A204.1 (cell line): ENCODE data around the gene CRPPA.
"Not testable (repeated sequence)": the region's sequence is repeated elsewhere in the genome, so short reads cannot be mapped to it uniquely, and the experiment has no call there.

ENCODE experiments used
- FAIRE-seq: peaks from 2 replicates; lab custom pipeline; 2012; peaks lifted over from hg19 to GRCh38; lab: Jason Lieb, UNC

CRPPA gene

DNA sequence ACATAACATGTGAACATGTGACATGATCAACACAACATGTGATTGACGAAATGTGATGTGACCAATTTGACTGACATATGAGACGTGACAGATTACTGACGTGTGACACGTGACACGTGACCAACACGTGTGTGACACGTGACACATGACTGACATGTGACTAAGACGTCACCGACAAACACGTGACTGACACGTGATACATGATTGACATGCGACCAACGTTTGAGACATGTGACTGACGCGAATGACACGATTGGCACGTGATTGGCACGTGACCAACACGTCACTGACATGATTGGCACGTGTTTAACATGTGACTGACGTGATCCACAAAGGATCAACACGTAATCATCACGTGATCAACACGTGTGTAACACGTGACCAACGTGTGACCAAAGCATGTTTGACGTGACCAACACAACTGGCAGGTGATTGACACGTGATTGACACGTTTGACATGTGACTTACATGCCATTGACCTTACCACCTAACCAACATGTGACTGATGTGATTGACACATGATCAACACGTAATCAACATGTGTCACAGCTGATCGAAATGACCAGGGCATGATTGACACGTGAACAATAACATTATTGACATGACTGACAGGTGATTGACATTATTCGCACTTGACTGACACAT, 23.7 kb downstream of the CRPPA start:
- FAIRE-seq: no peak

DNA sequence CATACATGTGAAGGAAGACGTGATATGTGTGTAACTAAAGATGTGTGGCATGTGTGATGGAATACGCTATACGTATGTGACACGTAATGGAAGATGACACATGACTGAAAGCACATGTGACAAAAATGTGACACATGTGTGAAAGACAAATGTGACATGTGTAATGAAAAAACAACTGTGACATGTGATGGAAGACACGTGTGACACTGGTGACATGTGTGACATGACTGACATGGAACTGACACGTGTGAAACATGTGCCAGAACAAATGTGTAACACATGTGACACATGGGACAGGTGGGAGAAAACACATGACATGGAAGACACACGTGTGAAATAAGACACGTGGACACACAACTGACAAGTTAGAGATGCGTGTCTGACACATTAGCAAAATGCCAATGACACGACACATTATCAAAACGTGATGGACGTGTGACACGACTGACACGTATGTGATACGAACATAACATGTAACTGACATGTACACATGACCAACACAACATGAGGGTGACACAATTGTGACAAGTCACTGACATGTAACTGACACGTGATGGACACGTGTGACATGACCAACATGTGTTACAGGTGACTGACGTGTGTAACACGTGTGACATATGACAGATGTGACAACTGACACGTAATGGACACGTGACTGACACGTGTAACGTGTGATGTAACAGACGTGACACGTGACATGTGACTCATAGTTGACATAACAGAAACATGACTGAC, 24.4 kb downstream of the CRPPA start:
- no peak for FAIRE-seq

DNA sequence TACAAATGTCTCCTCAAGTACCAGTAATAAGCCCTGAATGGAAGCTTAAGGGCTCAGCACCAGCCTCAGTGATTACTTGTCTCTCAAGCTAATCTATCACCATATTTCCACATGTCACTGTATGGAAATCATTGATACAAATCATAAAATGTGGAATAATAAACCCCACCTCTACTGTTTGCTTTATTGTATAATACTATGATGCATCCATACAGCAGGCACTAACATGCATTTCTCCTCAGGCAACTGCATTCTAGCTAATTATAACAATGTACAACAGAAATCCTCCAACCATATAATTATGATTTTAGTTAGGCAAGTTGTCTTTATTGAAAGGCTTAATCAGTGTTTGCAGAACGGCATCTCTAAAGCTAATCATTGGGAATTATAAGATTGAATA, 26.2 kb downstream of the CRPPA start:
- no peak for FAIRE-seq

DNA sequence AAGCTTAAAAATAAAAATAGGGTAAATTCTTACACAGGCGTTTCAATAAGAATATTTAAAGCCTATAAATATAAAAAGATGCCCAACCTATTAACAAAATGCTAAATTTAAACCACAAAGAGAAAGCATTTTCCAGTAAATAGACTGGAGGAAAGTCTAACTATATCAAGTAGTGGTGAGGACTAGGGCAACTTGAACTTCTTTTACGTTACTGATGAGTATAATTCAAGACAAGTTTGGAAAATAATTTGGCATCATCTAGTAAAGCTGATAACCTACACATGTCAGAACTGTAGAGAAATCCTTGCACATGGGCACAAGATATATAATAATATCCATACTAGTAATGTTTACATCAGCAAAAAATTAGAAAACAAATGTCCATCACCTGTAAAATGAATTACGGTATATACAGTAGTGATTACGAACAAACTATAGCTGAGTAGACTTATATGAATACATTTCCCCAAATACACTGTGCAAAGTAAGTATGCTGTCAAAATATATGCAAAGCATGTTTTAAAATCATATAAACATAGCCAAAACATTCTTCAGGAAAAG, 27.4 kb downstream of the CRPPA start:
- no peak for FAIRE-seq

DNA sequence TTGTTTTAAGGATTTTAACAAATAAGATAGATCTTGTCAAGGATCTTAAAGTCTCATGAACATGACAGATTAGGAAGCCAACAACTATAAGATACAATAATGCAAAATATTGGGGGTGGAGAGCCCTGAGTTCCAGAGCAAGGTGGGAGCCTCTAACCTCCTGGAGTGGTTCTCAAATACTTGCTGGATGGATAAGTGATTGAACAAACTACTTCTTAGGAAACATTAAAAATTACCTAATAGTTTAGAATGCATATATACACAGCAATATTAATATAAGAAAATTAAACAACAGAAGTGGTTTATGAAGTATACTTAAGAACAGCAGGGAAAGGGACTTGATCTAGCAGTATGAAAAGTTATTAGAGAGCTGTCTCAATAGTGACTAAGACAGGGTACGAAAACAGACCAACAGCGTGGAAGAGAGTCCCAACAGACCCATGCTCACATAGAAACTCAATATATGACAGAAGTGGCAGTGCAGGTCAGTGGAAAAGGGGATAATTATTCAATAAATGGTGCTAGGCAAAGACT, 28.3 kb downstream of the CRPPA start:
- no peak for FAIRE-seq

DNA sequence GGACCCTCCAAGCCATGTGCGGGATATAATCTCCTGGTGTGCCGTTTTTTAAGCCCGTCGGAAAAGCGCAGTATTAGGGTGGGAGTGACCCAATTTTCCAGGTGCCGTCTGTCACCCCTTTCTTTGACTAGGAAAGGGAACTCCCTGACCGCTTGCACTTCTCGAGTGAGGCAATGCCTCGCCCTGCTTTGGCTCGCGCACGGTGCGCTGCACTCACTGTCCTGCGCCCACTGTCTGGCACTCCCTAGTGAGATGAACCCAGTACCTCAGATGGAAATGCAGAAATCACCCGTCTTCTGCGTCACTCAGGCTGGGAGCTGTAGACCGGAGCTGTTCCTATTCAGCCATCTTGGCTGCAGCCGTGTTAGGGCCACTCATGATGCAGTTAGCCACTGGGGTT, 37.6 kb downstream of the CRPPA start:
- FAIRE-seq: not testable (repeated sequence)

- not testable (repeated sequence) for FAIRE-seq
These were observed 38.2 kb downstream of the CRPPA start for GRCh38 chr7:16383103-16383502.
